IMR-90 (cell line): ENCODE measurements around the gene ALK. TPM values are rescaled to one million over a fixed set of nuclear protein-coding genes. Genes with fewer than 3 reads are reported as not detected.

Experiments
- ATAC-seq: fragments of 200-7000 bp; cut with Tn5 transposase; 2 replicates; pipeline ENCODE4 v1.9.1; 2020; ENCODE audit warnings: low read depth, mild to moderate bottlenecking, moderate library complexity
- BruUV-seq: library from RNA; stranded (reverse); fragments of 400-500 nt; replicated peaks from 2 replicates; lab custom pipeline; 2021; lab: Mats Ljungman, UMichigan
- CTCF ChIA-PET: fragments of 300-600 bp; formaldehyde crosslinking; extraction: SDS; loops from one replicate; lab custom pipeline; 2021; ENCODE audit warnings: antibody characterized with exemption; lab: Yijun Ruan, JAX
- POLR2A ChIA-PET: fragments of 300-600 bp; sonication (Branson Sonifier 250); formaldehyde crosslinking; loops from one replicate; lab custom pipeline; 2022; ENCODE audit warnings: antibody characterized with exemption; ENCODE audit not compliant: unreplicated experiment; lab: Charles Lee
- DNase-seq: peaks from one replicate; pipeline ENCODE4 v3.0.0; 2013
- H2AFZ ChIP-seq: replicated peaks from 2 replicates; pipeline ENCODE3; 2013; ENCODE audit warnings: low read length, mild to moderate bottlenecking; ENCODE audit not compliant: poor library complexity
- H2AK5ac ChIP-seq: 2 replicates; pipeline ENCODE4 v1.6.1; 2013; ENCODE audit warnings: low read depth, low read length, inconsistent platforms
- H2AK9ac ChIP-seq: replicated peaks from 2 replicates; pipeline ENCODE3; 2013; ENCODE audit warnings: mild to moderate bottlenecking, low read depth, low read length, moderate library complexity; ENCODE audit not compliant: poor library complexity
- H2BK120ac ChIP-seq: 2 replicates; pipeline ENCODE4 v1.6.1; 2013; ENCODE audit warnings: low read depth, low read length, inconsistent platforms
- H2BK15ac ChIP-seq: 3 replicates; pipeline ENCODE4 v1.6.1; 2013; ENCODE audit warnings: low read depth, low read length, inconsistent platforms
- H2BK20ac ChIP-seq: 2 replicates; pipeline ENCODE4 v1.6.1; 2013; ENCODE audit warnings: low read depth, mild to moderate bottlenecking, inconsistent platforms, low read length, moderate library complexity
- H2BK5ac ChIP-seq: 2 replicates; pipeline ENCODE4 v1.6.1; 2013; ENCODE audit warnings: mild to moderate bottlenecking, low read depth, low read length, inconsistent platforms; ENCODE audit not compliant: poor library complexity, severe bottlenecking
- H3K14ac ChIP-seq: replicated peaks from 2 replicates; pipeline ENCODE4 v1.6.1; 2013; ENCODE audit warnings: low read depth, low read length, inconsistent platforms
- H3K18ac ChIP-seq: 2 replicates; pipeline ENCODE4 v1.6.1; 2013; ENCODE audit warnings: low read depth, low read length, control low read depth
- H3K23ac ChIP-seq: 2 replicates; pipeline ENCODE4 v1.6.1; 2013; ENCODE audit warnings: low read depth, low read length, inconsistent platforms
- H3K27ac ChIP-seq: 2 replicates; pipeline ENCODE4 v1.5.1; 2013; ENCODE audit warnings: mild to moderate bottlenecking, control low read depth, low read length; ENCODE audit not compliant: insufficient read depth
- H3K27me3 ChIP-seq: 2 replicates; pipeline ENCODE4 v1.6.1; 2013; ENCODE audit warnings: low read length; ENCODE audit not compliant: control insufficient read depth, insufficient read depth
- H3K36me3 ChIP-seq: 2 replicates; pipeline ENCODE4 v1.6.1; 2013; ENCODE audit warnings: low read length, mixed read lengths; ENCODE audit not compliant: control insufficient read depth, insufficient read depth
- H3K4ac ChIP-seq: 2 replicates; pipeline ENCODE4 v1.6.1; 2013; ENCODE audit warnings: low read depth, low read length, inconsistent platforms
- H3K4me1 ChIP-seq: 2 replicates; pipeline ENCODE4 v1.6.1; 2013; ENCODE audit warnings: low read length, mixed read lengths; ENCODE audit not compliant: control insufficient read depth, insufficient read depth
- H3K4me2 ChIP-seq: 2 replicates; pipeline ENCODE4 v1.6.1; 2013; ENCODE audit warnings: low read depth, mild to moderate bottlenecking, control low read depth, low read length, moderate library complexity
- H3K4me3 ChIP-seq: 2 replicates; pipeline ENCODE4 v1.5.1; 2013; ENCODE audit warnings: low read depth, mild to moderate bottlenecking, control low read depth, low read length, moderate library complexity; ENCODE audit not compliant: insufficient read depth
- H3K56ac ChIP-seq: 2 replicates; pipeline ENCODE4 v1.6.1; 2013; ENCODE audit warnings: low read length, inconsistent platforms; ENCODE audit not compliant: insufficient read depth; ENCODE audit errors: extremely low read depth
- H3K79me1 ChIP-seq, 2 experiments: 2 replicates each; pipeline ENCODE4 v1.6.1; 2013; ENCODE audit warnings: low read length in 2 of 2, inconsistent platforms in 1 of 2, low read depth in 1 of 2
- H3K9ac ChIP-seq: 2 replicates; pipeline ENCODE4 v1.6.1; 2013; ENCODE audit warnings: low read depth, low read length, control low read depth
- H3K9me1 ChIP-seq: 2 replicates; pipeline ENCODE4 v1.6.1; 2013; ENCODE audit warnings: low read length, inconsistent platforms; ENCODE audit not compliant: insufficient read depth
- H3K9me3 ChIP-seq: 2 replicates; pipeline ENCODE4 v1.6.1; 2013; ENCODE audit warnings: low read length; ENCODE audit not compliant: control insufficient read depth, insufficient read depth
- H4K20me1 ChIP-seq: 2 replicates; pipeline ENCODE4 v1.6.1; 2013; ENCODE audit warnings: low read length, inconsistent platforms; ENCODE audit not compliant: insufficient read depth
- H4K5ac ChIP-seq: 2 replicates; pipeline ENCODE4 v1.6.1; 2013; ENCODE audit warnings: mild to moderate bottlenecking, low read depth, low read length, control low read depth
- H4K8ac ChIP-seq, 2 experiments: 2 replicates each; pipeline ENCODE4 v1.6.1; 2013; ENCODE audit warnings: low read depth in 2 of 2, low read length in 2 of 2, control low read depth in 1 of 2, inconsistent platforms in 1 of 2
- H4K91ac ChIP-seq: 2 replicates; pipeline ENCODE4 v1.6.1; 2013; ENCODE audit warnings: low read depth, low read length, inconsistent platforms; ENCODE audit not compliant: insufficient read depth
- BHLHE40 ChIP-seq: fragments of 150-350 bp; IDR thresholded peaks from 2 replicates; pipeline ENCODE4 v1.6.1; 2016; ENCODE audit warnings: mild to moderate bottlenecking, low read depth, low read length
- FOS ChIP-seq: fragments of 150-350 bp; IDR thresholded peaks from 2 replicates; pipeline ENCODE4 v1.6.1; 2016; ENCODE audit warnings: low read depth, low read length
- MAZ ChIP-seq: IDR thresholded peaks from 2 replicates; pipeline ENCODE4 v1.6.1; 2012; ENCODE audit warnings: low read depth, mild to moderate bottlenecking, low read length, improper control_type of control experiment, moderate library complexity, borderline replicate concordance
- NFE2L2 ChIP-seq: fragments of 150-350 bp; IDR thresholded peaks from 2 replicates; pipeline ENCODE4 v1.6.1; 2016; ENCODE audit warnings: low read depth, mild to moderate bottlenecking, low read length
- POLR2A ChIP-seq: IDR thresholded peaks from 2 replicates; pipeline ENCODE4 v1.6.1; 2012; ENCODE audit warnings: mild to moderate bottlenecking, low read depth, low read length
- RCOR1 ChIP-seq: IDR thresholded peaks from 2 replicates; pipeline ENCODE4 v1.6.1; 2012; ENCODE audit warnings: mild to moderate bottlenecking, low read length, improper control_type of control experiment; ENCODE audit not compliant: insufficient replicate concordance
- RFX5 ChIP-seq: IDR thresholded peaks from 2 replicates; pipeline ENCODE4 v1.8.0; 2012; ENCODE audit warnings: low read depth, mild to moderate bottlenecking, low read length, moderate library complexity
- WGBS, 2 experiments: methylation state at CpG; one replicate each; pipeline versions ENCODE4 v1.1.5 to v1.1.7; 2013; ENCODE audit warnings: missing lambda C conversion rate in 2 of 2; ENCODE audit not compliant: insufficient read length in 1 of 2; ENCODE audit errors: extremely low coverage in 2 of 2; 5-methylcytosine and 5-hydroxymethylcytosine counted together
- dilution Hi-C: fragments of 300-500 bp; cut with HindIII; formaldehyde crosslinking; loops from one replicate; pipeline ENCODE4 v1.14.3; 2018; ENCODE audit warnings: low sequenced_read_pairs; ENCODE audit not compliant: unreplicated experiment
- in situ Hi-C: fragments of 300-500 bp; cut with MboI; formaldehyde crosslinking; loops from 3 replicates; pipeline ENCODE4 v1.14.3; 2019; ENCODE audit warnings: low sequenced_read_pairs, inconsistent platforms, mixed read lengths
- intact Hi-C: fragments of 100-400 bp; cut with micrococcal nuclease; formaldehyde crosslinking; loops from 2 replicates; pipeline ENCODE4 v1.10.0; 2022
- polyA plus RNA-seq, 3 experiments: library from polyadenylated mRNA; depleted of rRNA; stranded (reverse); fragments of >200 nt; gene quantifications; 2 replicates each; pipeline ENCODE4 v1.2.3, GENCODE V29; 2012; ENCODE audit warnings: low replicate concordance in 1 of 3
- total RNA-seq: library from RNA; depleted of rRNA; stranded (reverse); fragments of >200 nt; gene quantifications from 2 replicates; pipeline ENCODE4 v1.2.3, GENCODE V29; 2012

ALK gene
- total and polyA plus RNA-seq, 2 of the 4 experiments (the other 2 are of a cell fraction) = not detected

DNA sequence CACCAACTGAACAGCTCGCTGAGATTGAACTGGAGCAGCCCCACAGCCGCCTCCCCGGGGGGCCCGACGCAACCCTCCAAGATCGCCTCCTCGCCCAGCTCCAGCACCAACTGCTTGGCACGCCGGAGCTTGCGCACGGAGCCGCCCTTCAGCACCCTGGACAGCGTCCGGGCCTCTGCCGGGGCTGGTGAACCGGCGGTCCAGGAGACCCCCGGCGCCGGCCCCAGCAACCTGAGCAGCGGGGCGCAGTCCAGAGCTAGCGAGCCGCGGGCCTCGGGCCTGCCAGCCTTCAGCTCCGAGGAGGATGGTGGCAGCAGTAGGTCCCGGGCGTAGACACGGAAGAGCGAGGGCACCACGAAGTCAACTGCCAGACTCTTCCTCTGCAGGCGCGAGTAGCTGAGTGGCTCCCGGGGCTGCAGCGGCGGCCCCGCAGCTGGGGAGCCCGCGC lies 1.2 kb downstream of the ALK start (continued):
- TF ChIP-seq NFE2L2 (no peak), POLR2A (no peak), MAZ (no peak), RFX5 (no peak), BHLHE40 (no peak), RCOR1 (no peak)

DNA sequence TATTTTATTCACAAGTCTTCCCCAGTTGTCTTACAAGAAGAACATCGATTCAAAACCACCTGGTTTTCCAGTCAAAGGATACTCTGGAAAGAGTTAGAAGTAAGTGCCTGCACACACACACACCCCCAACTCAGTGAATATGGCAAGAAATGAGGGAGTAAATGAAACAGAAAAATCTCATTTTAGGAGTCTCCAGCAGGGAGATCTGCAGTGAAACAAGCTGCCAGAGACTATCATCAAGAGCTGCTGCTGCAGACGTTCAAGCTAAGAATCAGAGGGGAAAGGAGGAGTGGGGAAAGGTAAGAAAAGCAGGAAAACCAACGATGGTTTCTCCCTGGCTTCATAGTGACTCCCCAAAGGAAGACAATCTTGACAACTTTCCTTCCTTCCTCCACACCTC lies 2.4 kb downstream of the ALK start:
- ATAC-seq (no peak), DNase-seq (no peak)
- H3K27me3 ChIP-seq = peaks cover 28% of the 10 kb centered on the region
- no peak overlapping the region for H3K4me3 ChIP-seq
- no peak overlapping the region for H2BK20ac ChIP-seq
- no peak overlapping the region for H2BK120ac ChIP-seq
- H3K27ac ChIP-seq = no peak overlapping the region
- H2AFZ ChIP-seq = no peak overlapping the region
- intact Hi-C loops (no loop called here), dilution Hi-C loops (no loop called here), in situ Hi-C loops (no loop called here)
- no peak overlapping the region for H3K14ac ChIP-seq
- no peaks in the 10 kb centered on the region for H4K20me1 ChIP-seq
- no peaks in the 10 kb centered on the region for H3K36me3 ChIP-seq
- no peak overlapping the region for H3K18ac ChIP-seq
- no peak overlapping the region for H3K56ac ChIP-seq
- H3K9me1 ChIP-seq = no peaks in the 10 kb centered on the region
- no peak overlapping the region for H2AK5ac ChIP-seq
- no peaks in the 10 kb centered on the region for H3K4me1 ChIP-seq
- H2AK9ac ChIP-seq = no peak overlapping the region
- H3K9ac ChIP-seq = no peak overlapping the region
- no peaks in the 10 kb centered on the region for H3K9me3 ChIP-seq
- ChIA-PET POLR2A (no interaction called here), CTCF (no interaction called here)
- H4K91ac ChIP-seq = no peak overlapping the region
- TF ChIP-seq NFE2L2 (no peak), BHLHE40 (no peak), POLR2A (no peak), FOS (no peak)
- no peak overlapping the region for H3K4ac ChIP-seq
- no TSS peak for BruUV-seq
- H3K23ac ChIP-seq = no peak overlapping the region
- H4K8ac ChIP-seq = no peak overlapping the region
- H4K5ac ChIP-seq = no peak overlapping the region
- WGBS, 2 experiments = no CpG with 5 or more reads among the region's 3 CpGs
- no peak overlapping the region for H3K4me2 ChIP-seq
- H2BK15ac ChIP-seq = no peak overlapping the region
- no peak overlapping the region for H2BK5ac ChIP-seq
- no peaks in the 10 kb centered on the region for H3K79me1 ChIP-seq
